Activated CD8-positive, alpha-beta T cell treated with anti-CD3 and anti-CD28 coated beads, Interleukin-2, amount 10 ng/mL, durations not matched to agents 7 days and 5 days (primary cell): ENCODE data around the gene EYS. TPM values are rescaled to one million over a fixed set of nuclear protein-coding genes. Genes with fewer than 3 reads are reported as not detected.
A peak's percentile ranks its signal among the peaks of the same experiment; 100 is the strongest.

Source experiments
- ATAC-seq: fragments of 150-1000 bp; cut with Tn5 transposase; one replicate; pipeline ENCODE4 v1.10.0; 2021; ENCODE audit warnings: moderate library complexity
- CTCF ChIA-PET: fragments of 350-600 bp; sonication (Branson Sonifier 250); formaldehyde crosslinking; loops from one replicate; lab custom pipeline; 2021; ENCODE audit warnings: antibody characterized with exemption; lab: Charles Lee
- POLR2A ChIA-PET: fragments of 350-600 bp; sonication (Branson Sonifier 250); formaldehyde crosslinking; loops from one replicate; lab custom pipeline; 2021; ENCODE audit warnings: antibody characterized with exemption; lab: Charles Lee
- DNase-seq: peaks from one replicate; pipeline ENCODE4 v3.0.0-alpha.2; 2020
- H3K27ac Mint-ChIP-seq: one replicate; pipeline ENCODE4 v1.8.0; 2021; ENCODE audit warnings: mild to moderate bottlenecking, mixed read lengths
- H3K27me3 Mint-ChIP-seq: one replicate; pipeline ENCODE4 v1.8.0; 2021; ENCODE audit warnings: low read depth, mixed read lengths
- H3K36me3 Mint-ChIP-seq: one replicate; pipeline ENCODE4 v1.8.0; 2021; ENCODE audit warnings: low read depth, mixed read lengths
- H3K4me1 Mint-ChIP-seq: one replicate; pipeline ENCODE4 v1.8.0; 2021; ENCODE audit warnings: low read depth, mixed read lengths
- H3K4me3 Mint-ChIP-seq: one replicate; pipeline ENCODE4 v1.8.0; 2021; ENCODE audit warnings: mild to moderate bottlenecking, mixed read lengths
- H3K9me3 Mint-ChIP-seq: one replicate; pipeline ENCODE4 v1.8.0; 2022; ENCODE audit warnings: mixed read lengths; ENCODE audit not compliant: insufficient read depth
- total RNA-seq, 2 experiments: library from RNA; stranded (reverse); gene quantifications; one replicate each; pipeline ENCODE4 v1.2.3, GENCODE V29; 2021

EYS gene
- total RNA-seq, 2 experiments from 2014 or later, result not detected

DNA sequence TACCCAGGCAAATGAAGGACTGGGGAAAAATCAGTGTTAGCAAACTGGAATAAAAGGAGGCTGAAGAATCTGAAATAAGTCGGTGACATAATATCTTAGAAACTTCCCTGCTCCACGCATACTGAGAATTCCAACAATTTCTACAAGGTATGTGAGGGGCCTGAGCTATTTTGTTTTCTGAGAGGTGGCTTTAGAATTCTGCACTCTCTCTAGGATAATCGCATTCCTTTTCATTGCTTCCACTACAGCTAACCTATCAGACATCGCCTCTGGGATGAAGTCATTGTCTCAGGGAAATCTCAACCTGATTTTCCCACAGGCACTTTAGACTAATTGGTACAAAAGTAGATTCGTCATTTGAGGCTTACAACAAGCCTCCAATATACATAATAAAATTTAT is 1330.6 kb downstream of the EYS start:
- ATAC-seq, result no peak
- ChIA-PET POLR2A (no interaction called here), CTCF (no interaction called here)
- Mint-ChIP-seq H3K9me3 (no peaks in the 10 kb centered on the region), H3K4me1 (no peaks in the 10 kb centered on the region), H3K4me3 (no peak overlapping the region), H3K36me3 (no peaks in the 10 kb centered on the region), H3K27me3 (no peaks in the 10 kb centered on the region), H3K27ac (no peak overlapping the region)
- DNase-seq, result no peak

DNA sequence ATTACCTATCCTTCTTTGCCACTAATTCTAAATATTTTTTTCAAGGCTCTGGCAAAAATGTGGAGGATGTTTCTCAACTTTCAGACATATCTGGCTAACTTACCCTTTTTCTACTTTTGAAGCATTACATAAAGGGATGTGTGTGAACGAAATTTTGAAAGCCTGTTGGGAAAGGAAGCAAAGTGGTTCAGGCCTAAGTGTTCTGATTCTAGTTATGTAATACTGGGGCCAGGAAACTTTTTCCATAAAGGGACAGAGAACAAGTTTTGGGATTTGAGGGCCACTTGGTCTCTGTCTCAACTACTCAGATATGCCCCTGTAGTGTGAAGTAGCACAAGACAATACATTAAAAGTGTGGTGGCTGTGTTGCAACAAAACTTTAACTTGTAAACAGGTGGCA is 1349.6 kb downstream of the EYS start:
- CTCF ChIA-PET, result no interaction called here

DNA sequence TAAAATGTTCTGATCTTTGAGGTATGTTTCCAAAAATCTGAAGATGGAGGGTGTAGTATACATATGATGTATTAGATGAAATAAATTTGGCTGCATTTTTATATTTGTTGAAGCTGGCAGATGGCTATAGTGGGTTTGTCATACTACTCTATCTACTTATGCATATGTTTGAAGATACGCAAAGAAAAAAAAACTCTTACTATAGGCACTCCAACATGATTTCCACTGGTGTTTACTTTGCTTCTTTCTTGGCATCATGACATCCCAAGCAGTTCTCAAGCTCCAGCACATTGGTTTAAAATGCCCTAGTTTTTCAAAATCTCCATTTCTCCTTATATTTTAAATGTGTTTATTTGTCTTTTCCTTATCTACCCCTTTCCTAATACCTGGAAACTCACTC is 1359.6 kb downstream of the EYS start:
- Mint-ChIP-seq H3K9me3 (no peaks in the 10 kb centered on the region), H3K4me1 (no peaks in the 10 kb centered on the region), H3K36me3 (no peaks in the 10 kb centered on the region), H3K27ac (no peak overlapping the region), H3K4me3 (no peak overlapping the region), H3K27me3 (no peaks in the 10 kb centered on the region)
- ChIA-PET CTCF (no interaction called here), POLR2A (no interaction called here)
- ATAC-seq (no peak), DNase-seq (no peak)

More for the DNA sequence above, 1349.6 kb downstream of the EYS start:
- Mint-ChIP-seq H3K27ac (no peak overlapping the region), H3K36me3 (no peaks in the 10 kb centered on the region), H3K9me3 (no peaks in the 10 kb centered on the region), H3K4me1 (no peaks in the 10 kb centered on the region), H3K27me3 (no peaks in the 10 kb centered on the region), H3K4me3 (no peak overlapping the region)
- POLR2A ChIA-PET, result no interaction called here
- DNase-seq (no peak), ATAC-seq (no peak)

DNA sequence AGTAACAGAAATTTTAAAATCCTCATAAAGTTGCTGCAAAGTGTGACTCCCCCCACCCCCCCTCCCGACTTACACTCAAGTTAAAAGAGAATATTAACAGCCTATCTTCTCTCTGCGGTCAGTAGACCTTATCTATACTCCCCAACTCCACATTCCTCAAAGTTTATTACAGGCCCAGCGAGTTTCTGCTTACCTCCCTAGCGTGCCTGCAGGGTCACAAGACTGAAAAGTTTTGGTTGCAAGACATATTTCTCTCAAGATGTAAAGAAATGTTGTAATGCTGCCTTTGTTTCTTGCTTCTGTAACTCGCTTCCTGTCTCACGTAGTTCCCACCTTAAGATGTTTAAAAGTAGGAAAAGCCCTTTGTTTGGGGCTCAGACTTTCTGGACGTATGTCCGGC is 1371.8 kb downstream of the EYS start:
- no peak overlapping the region for H3K27ac Mint-ChIP-seq
- no peaks in the 10 kb centered on the region for H3K36me3 Mint-ChIP-seq
- no peak for DNase-seq
- CTCF ChIA-PET, result no interaction called here
- POLR2A ChIA-PET, result no interaction called here
- no peaks in the 10 kb centered on the region for H3K27me3 Mint-ChIP-seq
- no peak overlapping the region for H3K4me3 Mint-ChIP-seq
- peaks cover 10% of the 10 kb centered on the region for H3K9me3 Mint-ChIP-seq
- H3K4me1 Mint-ChIP-seq, result no peaks in the 10 kb centered on the region
- no peak for ATAC-seq

DNA sequence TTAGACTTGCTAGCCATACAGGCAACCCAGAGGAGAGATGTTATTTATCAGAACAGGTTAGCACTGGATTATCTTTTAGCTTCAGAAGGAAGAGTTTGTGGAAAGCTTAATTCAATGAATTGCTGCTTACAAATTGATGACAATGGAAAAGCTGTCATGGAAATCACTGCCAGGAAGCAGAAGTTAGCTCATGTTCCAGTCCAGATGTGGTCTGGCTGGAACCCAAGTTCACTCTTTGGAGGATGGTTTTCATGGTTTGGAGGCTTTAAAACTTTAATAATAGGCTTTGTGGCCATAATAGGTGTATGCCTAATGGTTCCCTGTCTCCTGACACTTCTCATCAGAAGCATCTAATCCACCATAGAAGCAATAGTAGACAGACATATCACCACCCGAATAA is 1372.4 kb downstream of the EYS start:
- H3K9me3 Mint-ChIP-seq, result peaks cover 6% of the 10 kb centered on the region
- ATAC-seq (no peak), DNase-seq (no peak)
- H3K27me3 Mint-ChIP-seq, result no peaks in the 10 kb centered on the region
- H3K36me3 Mint-ChIP-seq, result no peaks in the 10 kb centered on the region
- no peak overlapping the region for H3K27ac Mint-ChIP-seq
- CTCF ChIA-PET, result no interaction called here
- POLR2A ChIA-PET, result no interaction called here
- H3K4me1 Mint-ChIP-seq, result no peaks in the 10 kb centered on the region
- no peak overlapping the region for H3K4me3 Mint-ChIP-seq

DNA sequence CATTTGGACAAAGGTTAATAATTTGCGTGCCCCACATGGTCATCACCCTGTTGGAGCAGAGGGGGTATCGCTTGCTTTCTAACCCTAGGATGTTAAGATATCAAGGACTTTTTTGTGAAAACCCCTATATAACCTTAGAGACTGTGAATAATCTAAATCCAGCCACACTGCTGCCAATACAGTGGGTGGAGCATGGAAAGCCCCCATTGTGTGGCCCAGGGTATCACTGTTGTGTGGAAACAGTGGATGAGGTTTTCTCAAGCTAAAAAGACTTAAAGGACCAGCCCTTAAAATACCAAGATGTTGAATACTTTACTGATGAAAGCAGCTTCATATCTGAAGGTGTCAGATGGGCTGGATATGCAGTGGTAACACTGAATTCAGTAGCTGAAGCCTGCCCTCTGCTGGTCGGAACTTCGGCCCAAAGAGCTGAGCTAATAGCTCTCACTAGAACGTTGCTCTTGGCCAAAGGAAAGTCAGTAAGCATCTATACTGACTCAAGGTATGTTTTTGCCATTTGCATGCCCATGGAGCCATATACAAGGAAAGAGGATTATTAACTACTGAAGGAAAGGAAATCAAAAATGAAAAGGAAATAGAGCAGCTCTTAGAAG is 1376.2 kb downstream of the EYS start:
- Mint-ChIP-seq H3K4me3 (no peak overlapping the region), H3K36me3 (no peaks in the 10 kb centered on the region), H3K27ac (no peak overlapping the region), H3K27me3 (no peaks in the 10 kb centered on the region), H3K4me1 (no peaks in the 10 kb centered on the region), H3K9me3 (no peaks in the 10 kb centered on the region)
- CTCF ChIA-PET, result interaction anchor here (0.7 to 1.1 kb wide), 4 partner anchors 9 to 524 kb away, joined by 3 read pairs; no protein-coding TSS in a partner anchor
- DNase-seq, result peak; percentile 49
- POLR2A ChIA-PET, result no interaction called here
- no peak for ATAC-seq

DNA sequence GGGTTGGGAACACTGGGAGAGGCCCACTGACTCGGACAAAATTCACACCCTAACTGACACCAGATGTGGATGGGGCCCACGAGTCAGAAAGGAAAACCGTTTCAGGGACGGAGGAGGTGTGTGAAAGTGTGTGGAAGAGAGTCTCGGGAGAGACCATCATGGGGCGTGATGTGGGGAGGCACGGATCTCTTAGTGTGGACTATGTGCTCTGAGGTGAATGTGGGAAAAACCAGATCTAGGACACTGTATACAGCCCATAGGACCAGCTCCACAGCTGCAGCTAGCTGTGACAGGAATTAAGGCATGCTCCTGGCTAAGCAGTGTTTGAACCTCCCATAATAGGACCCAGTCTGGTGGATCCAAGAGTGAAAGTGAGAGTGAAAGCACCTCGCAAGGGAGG is 1380.1 kb downstream of the EYS start:
- no peak for DNase-seq
- H3K4me3 Mint-ChIP-seq, result no peak overlapping the region
- no peaks in the 10 kb centered on the region for H3K4me1 Mint-ChIP-seq
- no peaks in the 10 kb centered on the region for H3K9me3 Mint-ChIP-seq
- no peaks in the 10 kb centered on the region for H3K27me3 Mint-ChIP-seq
- H3K36me3 Mint-ChIP-seq, result no peaks in the 10 kb centered on the region
- no peak overlapping the region for H3K27ac Mint-ChIP-seq
- ATAC-seq, result no peak
- ChIA-PET POLR2A (no interaction called here), CTCF (no interaction called here)

DNA sequence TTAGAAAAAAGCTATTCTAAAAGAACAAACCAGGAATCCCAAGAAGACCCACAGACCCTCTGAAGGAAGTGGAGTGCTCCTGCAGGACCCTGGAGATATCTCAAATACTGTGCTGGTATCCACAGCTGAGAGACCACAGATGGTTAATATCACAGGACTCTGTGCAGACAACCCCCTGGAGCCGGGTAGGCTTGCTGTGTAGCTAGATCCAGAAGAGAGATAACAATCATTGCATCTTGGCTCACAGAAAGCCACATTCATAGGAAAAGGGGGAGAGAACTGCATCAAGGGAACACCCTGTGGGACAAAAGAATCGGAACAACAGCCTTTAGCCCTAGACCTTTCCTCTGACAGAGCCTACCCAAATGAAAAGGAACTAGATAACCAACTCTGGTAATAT is 1381.9 kb downstream of the EYS start:
- H3K9me3 Mint-ChIP-seq, result no peaks in the 10 kb centered on the region
- CTCF ChIA-PET, result no interaction called here

DNA sequence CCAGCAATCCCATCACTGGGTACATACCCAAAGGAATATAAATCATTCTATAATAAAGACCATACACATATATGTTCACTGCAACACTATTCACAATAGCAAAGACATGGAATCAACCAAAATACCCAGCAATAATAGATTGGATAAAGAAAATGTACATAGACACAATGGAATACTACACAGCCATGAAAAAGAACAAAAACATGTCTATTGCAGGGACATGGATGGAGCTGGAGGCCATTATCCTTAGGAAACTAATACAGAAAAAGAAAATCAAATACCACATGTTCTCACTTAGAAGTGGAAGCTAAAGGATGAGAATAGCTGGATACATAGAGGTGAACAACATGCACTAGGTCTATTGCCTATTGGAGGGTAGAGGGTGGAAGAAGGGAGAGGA is 1396.8 kb downstream of the EYS start:
- Mint-ChIP-seq H3K36me3 (no peaks in the 10 kb centered on the region), H3K4me3 (no peak overlapping the region), H3K4me1 (no peaks in the 10 kb centered on the region), H3K9me3 (no peaks in the 10 kb centered on the region), H3K27ac (no peak overlapping the region), H3K27me3 (no peaks in the 10 kb centered on the region)
- DNase-seq (no peak), ATAC-seq (no peak)
- CTCF ChIA-PET, result no interaction called here
- POLR2A ChIA-PET, result no interaction called here

More for the DNA sequence above, 1381.9 kb downstream of the EYS start:
- Mint-ChIP-seq H3K27me3 (no peaks in the 10 kb centered on the region), H3K27ac (no peak overlapping the region), H3K36me3 (no peaks in the 10 kb centered on the region), H3K4me1 (no peaks in the 10 kb centered on the region), H3K4me3 (no peak overlapping the region)
- DNase-seq (no peak), ATAC-seq (no peak)
- POLR2A ChIA-PET, result no interaction called here

DNA sequence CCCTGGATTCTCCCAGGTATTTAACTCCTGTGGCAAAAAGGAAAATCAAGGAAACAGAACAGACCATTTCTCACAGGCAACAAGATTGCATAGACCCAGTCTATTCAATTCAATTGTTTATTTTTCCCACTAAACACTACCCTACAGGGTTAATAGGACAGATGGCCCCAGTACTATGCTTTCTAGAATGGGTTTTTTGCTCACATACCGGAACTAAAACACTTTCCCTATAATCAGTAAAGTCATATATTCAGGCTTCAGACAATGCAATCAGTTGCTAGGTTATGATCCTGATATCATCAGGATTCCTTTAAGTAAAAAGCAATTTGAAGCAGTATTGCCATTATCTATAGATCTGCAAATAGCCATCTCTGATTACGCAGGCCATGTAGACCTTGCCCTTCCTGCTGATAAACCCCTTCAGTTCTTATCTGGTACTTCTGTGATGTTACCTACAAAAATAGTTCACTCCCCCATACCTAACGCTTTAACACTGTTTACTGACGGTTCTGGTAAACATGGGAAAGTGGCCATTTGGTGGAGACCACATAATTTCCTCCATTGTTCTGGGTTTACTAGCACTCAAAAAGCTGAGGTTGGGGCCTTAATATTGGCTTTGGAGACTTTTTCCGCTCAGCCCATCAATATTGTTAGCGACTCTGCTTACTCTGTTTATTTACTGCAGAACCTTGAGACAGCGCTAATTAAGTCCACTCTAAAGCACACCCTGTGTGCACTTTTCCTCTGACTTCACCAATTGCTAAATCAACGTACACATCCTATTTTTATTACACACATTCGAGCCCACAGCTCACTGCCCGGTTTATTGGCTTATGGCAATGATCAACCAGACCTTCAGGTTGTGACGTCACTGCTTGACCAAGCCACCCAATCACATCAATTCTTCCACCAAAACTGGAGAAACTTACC is 1405.5 kb downstream of the EYS start:
- POLR2A ChIA-PET, result no interaction called here
- H3K36me3 Mint-ChIP-seq, result no peaks in the 10 kb centered on the region
- CTCF ChIA-PET, result no interaction called here

DNA sequence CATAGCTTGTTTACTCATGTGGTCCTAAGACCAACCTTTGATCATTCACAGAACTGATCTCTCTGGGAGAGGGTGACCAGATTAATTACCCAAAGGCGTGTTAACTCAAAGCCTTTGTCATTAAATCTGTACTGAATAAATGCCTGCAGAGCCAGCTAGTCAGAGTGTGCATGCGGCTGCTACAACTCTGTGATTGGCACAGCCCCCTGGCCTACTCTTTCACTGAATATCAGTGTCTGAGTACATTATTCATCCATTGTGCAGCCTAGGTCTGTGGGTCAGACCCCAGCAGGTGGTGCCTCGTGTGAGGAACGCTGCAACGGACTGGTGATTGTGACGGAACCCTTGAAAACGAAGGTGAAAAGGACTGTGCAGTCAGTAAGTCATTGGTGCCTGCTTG is 1407.8 kb downstream of the EYS start:
- ChIA-PET CTCF (no interaction called here), POLR2A (no interaction called here)
- Mint-ChIP-seq H3K27ac (no peak overlapping the region), H3K27me3 (no peaks in the 10 kb centered on the region), H3K9me3 (peaks cover 21% of the 10 kb centered on the region), H3K4me3 (no peak overlapping the region), H3K36me3 (no peaks in the 10 kb centered on the region), H3K4me1 (no peaks in the 10 kb centered on the region)
- ATAC-seq (no peak), DNase-seq (no peak)

More for the DNA sequence above, 1405.5 kb downstream of the EYS start:
- ATAC-seq, result no peak
- H3K9me3 Mint-ChIP-seq, result peaks cover 21% of the 10 kb centered on the region
- no peaks in the 10 kb centered on the region for H3K27me3 Mint-ChIP-seq
- H3K27ac Mint-ChIP-seq, result no peak overlapping the region
- no peak overlapping the region for H3K4me3 Mint-ChIP-seq
- H3K4me1 Mint-ChIP-seq, result no peaks in the 10 kb centered on the region
- DNase-seq, result no peak

DNA sequence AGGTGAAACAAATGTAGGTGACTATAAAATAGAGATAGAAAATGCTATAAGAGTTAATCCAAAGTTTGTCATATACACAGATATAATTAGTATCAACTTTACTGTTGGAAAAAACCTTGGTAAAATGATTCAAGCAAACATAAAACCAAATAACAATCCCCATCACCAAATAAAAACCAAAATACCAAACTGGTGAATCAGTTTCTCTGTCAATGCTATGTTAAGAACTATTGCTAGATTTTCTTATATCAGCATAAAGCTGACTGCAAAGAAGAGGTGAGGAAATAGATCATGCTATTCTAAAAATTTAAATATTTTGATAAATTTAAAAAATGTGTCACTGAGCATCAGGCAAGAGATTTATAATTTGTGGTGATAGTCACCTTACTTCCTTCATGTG is 1413.0 kb downstream of the EYS start:
- no peaks in the 10 kb centered on the region for H3K36me3 Mint-ChIP-seq
- DNase-seq (no peak), ATAC-seq (no peak)
- H3K4me1 Mint-ChIP-seq, result no peaks in the 10 kb centered on the region
- peaks cover 4% of the 10 kb centered on the region for H3K9me3 Mint-ChIP-seq
- ChIA-PET POLR2A (no interaction called here), CTCF (no interaction called here)
- H3K27ac Mint-ChIP-seq, result no peak overlapping the region
- no peak overlapping the region for H3K4me3 Mint-ChIP-seq
- H3K27me3 Mint-ChIP-seq, result no peaks in the 10 kb centered on the region
